ENCODE results near the gene DNASE1L3.

Gene DNASE1L3

GRCh38 chr3:58180940-58181587 lies 29.7 kb downstream of the DNASE1L3 start:
- H3K27ac ChIP-seq: no peak overlapping the region
- no peak for TF ChIP-seq CTCF (conservative IDR thresholded peaks at IDR 0.05)
- TF ChIP-seq ZFX (IDR thresholded peaks at IDR 0.05): no peak

DNA sequence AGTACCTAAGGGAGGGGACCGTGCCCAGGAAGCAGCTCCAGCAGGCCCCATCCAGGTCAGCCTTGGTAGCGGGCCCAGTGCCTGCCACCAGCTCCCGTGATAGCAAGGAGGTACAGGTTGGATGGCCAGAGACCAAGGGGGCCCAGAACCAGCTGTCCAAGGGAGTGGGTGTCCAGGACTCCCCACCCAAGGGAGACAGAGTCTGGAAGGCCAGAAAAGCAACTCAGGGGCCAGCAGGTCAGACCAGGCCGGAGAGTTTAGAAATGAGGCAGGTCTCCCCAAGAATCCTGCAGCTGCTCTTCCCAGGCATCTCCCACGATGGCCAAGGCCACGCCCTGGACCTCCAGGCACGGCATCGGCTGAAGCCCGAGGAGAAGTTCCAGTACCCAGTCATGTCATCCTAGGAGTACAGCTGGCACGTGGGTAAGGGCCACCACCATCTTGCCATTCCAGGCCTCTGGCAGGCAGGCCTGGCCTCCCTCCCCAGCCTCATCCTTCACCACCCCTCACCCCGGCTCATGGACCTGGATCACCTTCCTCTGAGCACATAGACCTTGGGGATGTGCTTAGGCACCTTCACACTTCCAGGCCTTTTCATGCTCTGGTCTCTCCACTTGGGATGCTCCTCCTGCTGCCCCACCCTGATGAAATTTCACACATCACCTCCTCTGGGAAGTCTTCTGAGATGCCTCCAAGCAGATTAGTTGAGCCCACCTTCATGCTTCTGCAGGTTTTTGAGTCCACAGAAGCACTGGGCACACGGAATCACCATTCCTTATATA lies 30.5 kb downstream of the DNASE1L3 start:
- TF ChIP-seq CTCF (conservative IDR thresholded peaks at IDR 0.05): no peak
- no peak overlapping the region for H3K27ac ChIP-seq

DNA sequence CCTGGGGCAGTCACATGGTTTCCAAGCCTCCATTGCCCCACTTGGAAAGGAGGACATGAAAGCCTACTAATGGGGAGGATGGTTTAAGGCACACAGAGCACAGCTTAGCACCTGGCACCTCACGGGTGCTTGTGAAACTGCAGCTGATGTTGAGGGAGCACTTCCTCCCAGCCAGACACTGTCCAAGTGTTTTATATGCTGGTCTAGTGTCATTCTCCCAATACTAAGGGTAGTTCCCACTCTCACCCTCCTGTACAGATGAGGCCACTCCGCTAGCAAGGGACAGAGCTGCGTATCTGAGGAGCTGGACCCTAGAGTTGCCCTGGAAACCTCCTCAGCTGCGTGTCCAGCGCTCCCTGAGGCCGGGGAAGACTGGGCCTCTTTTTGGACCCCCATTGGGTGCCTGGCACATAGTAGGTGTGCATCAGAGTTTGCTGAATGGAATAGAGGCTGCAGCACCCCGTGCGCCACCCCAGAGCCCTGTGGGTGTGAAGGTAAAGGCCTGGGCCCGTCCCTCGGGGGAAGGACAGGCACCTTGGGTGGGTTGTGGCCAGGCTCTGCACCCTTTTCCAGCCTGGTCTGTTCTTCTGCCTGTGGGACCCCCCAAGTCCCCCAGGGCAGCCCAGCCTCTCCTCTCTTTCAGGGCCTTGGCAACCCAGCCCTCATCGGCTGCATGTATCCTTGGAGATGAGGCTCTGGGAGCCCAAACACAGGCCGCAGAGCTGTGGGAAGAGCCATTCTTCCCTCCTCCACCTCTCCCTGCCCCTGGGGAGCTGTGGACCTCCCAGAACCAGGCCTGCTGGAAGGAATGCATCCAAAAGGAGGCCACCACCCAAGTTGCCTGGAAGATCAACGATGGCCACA lies 31.3 kb downstream of the DNASE1L3 start:
- H3K27ac ChIP-seq: no peak overlapping the region
- TF ChIP-seq ZFX (IDR thresholded peaks at IDR 0.05) (no peak), CTCF (conservative IDR thresholded peaks at IDR 0.05) (no peak)

DNA sequence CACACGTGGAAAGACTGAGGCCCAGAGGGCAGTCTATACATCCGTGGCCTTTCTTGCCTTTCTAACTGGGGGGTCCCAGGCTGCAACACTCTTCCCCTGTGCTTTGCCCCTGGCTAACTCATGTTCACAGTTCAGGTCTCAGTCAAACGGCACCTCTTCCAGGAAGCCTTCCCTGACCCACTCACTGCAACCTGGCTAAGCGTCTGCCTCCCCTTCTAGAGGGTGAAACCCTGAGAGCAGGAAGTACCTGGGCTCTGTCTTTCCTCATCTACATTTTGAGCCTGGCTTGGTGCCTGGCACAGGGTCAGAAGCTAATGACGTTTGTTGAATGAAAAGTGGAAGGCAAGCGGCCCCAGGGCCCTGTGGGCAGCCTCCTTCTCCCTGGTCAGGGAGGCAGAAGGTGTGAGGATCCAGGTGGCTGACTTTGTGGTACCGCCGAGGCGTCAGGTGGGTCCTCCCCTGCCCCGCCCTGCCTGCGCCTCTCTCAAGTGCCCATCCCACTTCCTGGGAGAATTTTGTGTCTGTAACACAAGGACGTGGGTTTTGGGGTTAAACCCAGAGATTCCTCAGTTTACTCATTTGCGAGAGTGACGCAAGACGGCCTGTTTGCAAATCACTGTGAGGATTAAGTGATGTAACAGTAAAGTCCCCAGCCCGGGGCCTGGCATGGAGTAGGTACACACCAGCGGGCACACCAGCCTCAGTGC lies 32.1 kb downstream of the DNASE1L3 start:
- TF ChIP-seq CTCF (conservative IDR thresholded peaks at IDR 0.05) (no peak), ZFX (IDR thresholded peaks at IDR 0.05) (no peak)
- peak overlapping the region; percentile 24; the same call in 1 of the 2 replicates for H3K27ac ChIP-seq

- peak overlapping the region; percentile 24; the same call in 1 of the 2 replicates for H3K27ac ChIP-seq
- no peak for TF ChIP-seq ZFX (IDR thresholded peaks at IDR 0.05)
- TF ChIP-seq CTCF (conservative IDR thresholded peaks at IDR 0.05): peak; percentile 92
Measured at GRCh38 chr3:58177747-58178527, 32.8 kb downstream of the DNASE1L3 start.

GRCh38 chr3:58176827-58177489 lies 33.8 kb downstream of the DNASE1L3 start:
- H3K27ac ChIP-seq: peak overlapping the region; percentile 24; the same call in 1 of the 2 replicates

More at GRCh38 chr3:58176827-58177489, 33.8 kb downstream of the DNASE1L3 start:
- no peak for TF ChIP-seq CTCF (conservative IDR thresholded peaks at IDR 0.05)
- TF ChIP-seq ZFX (IDR thresholded peaks at IDR 0.05): no peak

Measured in C4-2B (cell line).